NCI-H2081 (cell line): ENCODE data around the gene PLXNA1.

ENCODE experiments used
- DNase-seq, 2 experiments: peaks; one replicate each; lab custom pipeline; 2025; lab: John Stamatoyannopoulos, UW

The PLXNA1 gene

GRCh38 chr3:127002195-127003174 is 19.6 kb downstream of the PLXNA1 start:
- no peak for DNase-seq

- no peak for DNase-seq
Measured at GRCh38 chr3:127003175-127003555, 20.2 kb downstream of the PLXNA1 start.

- no peak for DNase-seq
Measured at GRCh38 chr3:127003601-127004280, 20.8 kb downstream of the PLXNA1 start.

- DNase-seq, result no peak
Measured at GRCh38 chr3:127004641-127005397, 21.9 kb downstream of the PLXNA1 start.

GRCh38 chr3:127005864-127006500 is 23.1 kb downstream of the PLXNA1 start:
- no peak for DNase-seq

- DNase-seq, result no peak
Measured at GRCh38 chr3:127006781-127007436, 24.0 kb downstream of the PLXNA1 start.

GRCh38 chr3:127008236-127008635 is 25.3 kb downstream of the PLXNA1 start:
- DNase-seq, result peak; percentile 74 to 83

- no peak for DNase-seq
Measured at GRCh38 chr3:127009531-127009930, 26.6 kb downstream of the PLXNA1 start.

- no peak for DNase-seq
Measured at GRCh38 chr3:127011270-127011992, 28.5 kb downstream of the PLXNA1 start.

- no peak for DNase-seq
Measured at GRCh38 chr3:127012091-127012490, 29.2 kb downstream of the PLXNA1 start.

GRCh38 chr3:127013181-127013580 is 30.3 kb downstream of the PLXNA1 start:
- no peak for DNase-seq

GRCh38 chr3:127013758-127014535 is 31.0 kb downstream of the PLXNA1 start:
- no peak for DNase-seq

- DNase-seq, result no peak
Measured at GRCh38 chr3:127014536-127015281, 31.8 kb downstream of the PLXNA1 start.

GRCh38 chr3:127015282-127016042 is 32.5 kb downstream of the PLXNA1 start:
- peak in 1 of 2 experiments; percentile 29 for DNase-seq

GRCh38 chr3:127016043-127016343 is 33.1 kb downstream of the PLXNA1 start:
- DNase-seq, result no peak

- no peak for DNase-seq
Measured at GRCh38 chr3:127016461-127016860, 33.5 kb downstream of the PLXNA1 start.

GRCh38 chr3:127017229-127017628 is 34.3 kb downstream of the PLXNA1 start:
- no peak for DNase-seq

GRCh38 chr3:127017781-127018180 is 34.9 kb downstream of the PLXNA1 start:
- no peak for DNase-seq
